Brain microvascular endothelial cell (primary cell): Measurements from ENCODE around the gene DHPS.

Source experiments
- DNase-seq: peaks from one replicate; pipeline ENCODE4 v3.0.0-alpha.2; 2020
- H3K27ac ChIP-seq: fragments of 250-450 bp; sonication (Bioruptor Pico); 2 replicates; pipeline ENCODE4 v1.5.1; 2020; ENCODE audit warnings: mild to moderate bottlenecking, moderate library complexity
- H3K27me3 ChIP-seq: fragments of 250-450 bp; sonication (Bioruptor Pico); replicated peaks from 2 replicates; pipeline ENCODE4 v1.5.1; 2020; ENCODE audit warnings: mild to moderate bottlenecking
- H3K36me3 ChIP-seq: fragments of 250-450 bp; sonication (Bioruptor Pico); replicated peaks from 2 replicates; pipeline ENCODE4 v1.5.1; 2020; ENCODE audit warnings: mild to moderate bottlenecking
- H3K4me3 ChIP-seq: 2 replicates; pipeline ENCODE4 v1.5.1; 2011; ENCODE audit warnings: low read depth, mild to moderate bottlenecking, control low read depth, low read length, moderate library complexity
- in situ Hi-C: cut with HindIII; loops from 2 replicates; pipeline ENCODE4 v1.10.0; 2017; ENCODE audit warnings: low sequenced_read_pairs, low pct_ligation_motif_present
- TF ChIP-seq, protein P1 (sequence below): IDR thresholded peaks from 2 replicates; pipeline ENCODE4 v1.5.1; 2011; ENCODE audit warnings: low read depth, mild to moderate bottlenecking, moderate library complexity, low read length, control low read depth, inconsistent platforms; ENCODE audit errors: missing control alignments

The DHPS gene

DNA sequence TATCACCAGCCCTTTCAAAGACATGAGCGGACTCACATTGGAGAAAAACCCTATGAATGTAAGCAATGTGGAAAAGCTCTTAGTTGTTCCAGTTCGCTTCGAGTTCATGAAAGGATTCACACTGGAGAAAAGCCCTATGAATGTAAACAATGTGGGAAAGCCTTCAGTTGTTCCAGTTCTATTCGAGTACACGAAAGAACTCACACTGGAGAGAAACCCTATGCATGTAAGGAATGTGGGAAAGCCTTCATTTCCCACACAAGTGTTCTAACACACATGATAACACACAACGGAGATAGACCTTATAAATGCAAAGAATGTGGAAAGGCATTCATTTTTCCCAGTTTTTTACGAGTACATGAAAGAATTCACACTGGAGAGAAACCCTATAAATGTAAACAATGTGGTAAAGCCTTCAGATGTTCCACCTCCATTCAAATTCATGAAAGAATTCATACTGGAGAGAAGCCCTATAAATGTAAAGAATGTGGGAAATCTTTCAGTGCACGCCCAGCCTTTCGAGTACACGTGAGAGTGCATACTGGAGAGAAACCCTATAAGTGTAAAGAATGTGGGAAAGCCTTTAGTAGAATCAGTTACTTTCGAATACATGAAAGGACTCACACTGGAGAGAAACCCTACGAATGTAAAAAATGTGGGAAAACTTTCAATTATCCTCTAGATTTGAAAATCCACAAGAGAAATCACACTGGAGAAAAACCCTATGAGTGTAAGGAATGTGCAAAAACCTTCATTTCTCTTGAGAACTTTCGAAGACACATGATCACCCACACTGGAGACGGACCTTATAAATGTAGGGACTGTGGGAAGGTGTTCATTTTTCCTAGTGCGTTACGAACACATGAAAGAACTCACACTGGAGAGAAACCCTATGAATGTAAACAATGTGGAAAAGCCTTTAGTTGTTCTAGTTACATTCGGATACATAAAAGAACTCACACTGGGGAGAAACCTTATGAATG is 53.3 kb downstream of the DHPS start:
- no peak overlapping the region for H3K27ac ChIP-seq
- in situ Hi-C loops, result no loop called here
- DNase-seq, result peak; percentile 7
- TF ChIP-seq, protein P1, sequence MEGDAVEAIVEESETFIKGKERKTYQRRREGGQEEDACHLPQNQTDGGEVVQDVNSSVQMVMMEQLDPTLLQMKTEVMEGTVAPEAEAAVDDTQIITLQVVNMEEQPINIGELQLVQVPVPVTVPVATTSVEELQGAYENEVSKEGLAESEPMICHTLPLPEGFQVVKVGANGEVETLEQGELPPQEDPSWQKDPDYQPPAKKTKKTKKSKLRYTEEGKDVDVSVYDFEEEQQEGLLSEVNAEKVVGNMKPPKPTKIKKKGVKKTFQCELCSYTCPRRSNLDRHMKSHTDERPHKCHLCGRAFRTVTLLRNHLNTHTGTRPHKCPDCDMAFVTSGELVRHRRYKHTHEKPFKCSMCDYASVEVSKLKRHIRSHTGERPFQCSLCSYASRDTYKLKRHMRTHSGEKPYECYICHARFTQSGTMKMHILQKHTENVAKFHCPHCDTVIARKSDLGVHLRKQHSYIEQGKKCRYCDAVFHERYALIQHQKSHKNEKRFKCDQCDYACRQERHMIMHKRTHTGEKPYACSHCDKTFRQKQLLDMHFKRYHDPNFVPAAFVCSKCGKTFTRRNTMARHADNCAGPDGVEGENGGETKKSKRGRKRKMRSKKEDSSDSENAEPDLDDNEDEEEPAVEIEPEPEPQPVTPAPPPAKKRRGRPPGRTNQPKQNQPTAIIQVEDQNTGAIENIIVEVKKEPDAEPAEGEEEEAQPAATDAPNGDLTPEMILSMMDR, result no peak
- peaks cover 69% of the 10 kb centered on the region for H3K36me3 ChIP-seq
- no peak overlapping the region for H3K4me3 ChIP-seq
- no peaks in the 10 kb centered on the region for H3K27me3 ChIP-seq

DNA sequence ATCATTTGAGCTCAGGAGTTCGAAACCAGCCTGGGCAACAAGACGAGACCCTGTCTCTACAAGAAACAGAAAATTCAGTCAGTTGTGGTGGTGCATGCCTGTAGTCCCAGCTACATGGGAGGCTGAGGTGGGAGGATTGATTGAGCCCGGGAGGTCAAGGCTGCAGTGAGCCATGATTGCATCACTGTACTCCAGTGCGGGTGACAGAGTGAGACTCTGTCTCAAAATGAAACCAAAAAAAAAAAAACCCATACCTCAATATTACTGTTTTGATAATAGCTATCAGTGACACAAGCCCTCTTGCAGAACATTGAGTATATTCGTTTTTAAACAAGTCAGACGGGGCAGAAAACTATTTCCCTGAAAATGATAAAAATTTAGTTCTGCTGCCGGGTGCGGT is 54.7 kb downstream of the DHPS start:
- peaks cover 69% of the 10 kb centered on the region for H3K36me3 ChIP-seq
- no peak overlapping the region for H3K4me3 ChIP-seq
- TF ChIP-seq, protein P1, result no peak
- in situ Hi-C loops, result no loop called here
- H3K27me3 ChIP-seq, result no peaks in the 10 kb centered on the region
- no peak overlapping the region for H3K27ac ChIP-seq
- no peak for DNase-seq
